ENCODE results near the gene ENKD1. TPM values are rescaled to one million over a fixed set of nuclear protein-coding genes. Genes with fewer than 3 reads are reported as not detected.
A peak's percentile ranks its signal among the peaks of the same experiment; 100 is the strongest.

ENKD1 gene
- total RNA-seq, 1 experiment from 2014 or later: 2.5 TPM

DNA sequence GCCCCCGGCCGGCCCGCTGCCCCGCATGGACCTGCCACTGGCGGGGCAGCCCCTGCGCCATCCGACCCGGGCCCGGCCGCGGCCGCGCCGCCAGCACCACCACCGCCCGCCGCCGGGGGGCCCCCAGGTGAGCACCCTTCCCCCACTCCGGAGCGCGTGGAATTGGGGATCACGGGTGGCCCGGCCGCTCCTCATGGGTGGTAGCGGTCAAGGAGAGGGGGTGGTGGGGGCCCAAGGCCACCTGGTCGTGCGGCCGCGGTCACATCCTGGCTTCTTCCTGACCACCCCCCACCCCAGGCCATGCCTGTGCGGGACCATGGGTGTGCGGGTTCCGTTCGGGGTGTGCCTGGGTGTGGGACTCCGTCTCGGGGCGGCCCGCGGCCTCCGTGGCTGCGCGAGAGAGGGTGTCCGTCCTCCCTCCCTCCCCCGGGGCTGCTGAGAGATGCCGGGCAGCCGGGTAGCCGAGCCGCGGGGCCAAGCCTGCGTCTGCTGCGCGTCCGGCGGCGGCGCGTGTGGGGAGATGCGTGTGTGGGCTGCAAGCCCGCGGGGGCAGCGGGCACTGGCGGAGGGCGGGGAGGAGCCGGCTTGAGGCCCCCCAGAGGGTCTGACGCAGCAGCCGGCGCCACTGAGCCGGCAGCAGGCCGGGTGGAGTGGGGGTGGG, 13.3 kb downstream of the ENKD1 start:
- Histone ChIP-seq H3K36me3 (no peaks in the 10 kb centered on the region), H3K4me1 (no peaks in the 10 kb centered on the region), H3K9me3 (replicated peaks) (no peaks in the 10 kb centered on the region), H3K27ac (no peak overlapping the region), H3K4me3 (peak overlapping the region; percentile 52), H3K27me3 (no peaks in the 10 kb centered on the region)
- DNase-seq: peak; percentile 26 to 33

DNA sequence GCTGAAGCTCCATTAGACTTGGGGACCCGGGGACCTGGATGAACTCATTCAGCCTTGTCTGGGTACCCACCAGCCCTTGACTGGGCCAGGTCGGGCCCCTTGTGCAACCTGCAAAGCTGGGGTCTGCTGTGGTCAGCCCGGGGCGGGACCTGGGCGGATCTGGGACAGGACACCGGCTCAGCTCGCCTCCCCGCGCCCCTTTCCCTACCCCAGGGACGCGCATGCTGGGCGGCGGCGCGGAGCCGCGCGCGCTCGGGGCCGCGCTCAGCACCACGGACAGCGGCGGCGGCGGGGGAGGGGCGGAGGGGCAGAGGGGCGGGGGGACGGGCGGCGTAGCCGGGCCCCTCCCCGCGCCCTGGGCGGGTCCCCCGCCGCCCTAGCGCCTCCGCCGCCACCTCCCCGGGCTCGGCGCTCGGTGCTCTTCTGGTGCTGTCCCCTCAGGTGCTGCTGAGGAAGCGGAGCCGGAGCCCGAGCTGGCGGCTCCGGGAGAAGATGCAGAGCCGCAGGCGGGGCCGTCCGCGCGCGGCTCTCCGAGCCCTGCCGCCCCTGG, 13.9 kb downstream of the ENKD1 start:
- Histone ChIP-seq H3K36me3 (no peaks in the 10 kb centered on the region), H3K27me3 (no peaks in the 10 kb centered on the region), H3K4me1 (no peaks in the 10 kb centered on the region), H3K27ac (no peak overlapping the region), H3K4me3 (peak overlapping the region; percentile 52), H3K9me3 (replicated peaks) (no peaks in the 10 kb centered on the region)
- DNase-seq: peak; percentile 27 to 50

DNA sequence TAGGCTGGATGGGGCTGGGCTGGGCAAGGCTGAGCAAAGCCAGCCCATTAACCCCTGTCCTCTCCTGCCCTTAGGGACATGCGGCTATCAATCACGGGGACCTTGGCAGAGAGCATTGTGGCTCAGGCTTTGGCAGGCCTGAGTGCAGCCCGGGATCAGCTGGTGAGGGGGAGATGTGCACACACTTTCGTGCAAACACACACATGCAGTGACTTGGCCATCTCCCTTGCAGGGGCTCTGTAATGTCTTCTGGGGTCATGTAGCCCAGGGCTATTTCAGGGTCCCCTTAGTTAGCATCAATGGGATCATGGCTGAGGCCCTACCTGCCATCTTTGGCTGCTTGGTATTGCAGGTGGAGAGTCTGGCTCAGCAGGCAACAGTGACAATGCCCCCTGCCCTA, 14.7 kb downstream of the ENKD1 start:
- no peak overlapping the region for H3K4me3 ChIP-seq
- no peak for DNase-seq
- no peaks in the 10 kb centered on the region for H3K36me3 ChIP-seq
- no peaks in the 10 kb centered on the region for H3K4me1 ChIP-seq
- H3K27ac ChIP-seq: no peak overlapping the region
- no peaks in the 10 kb centered on the region for H3K9me3 ChIP-seq (replicated peaks)
- H3K27me3 ChIP-seq: no peaks in the 10 kb centered on the region

- Histone ChIP-seq H3K27ac (no peak overlapping the region), H3K4me1 (no peaks in the 10 kb centered on the region), H3K9me3 (replicated peaks) (no peaks in the 10 kb centered on the region), H3K4me3 (no peak overlapping the region), H3K36me3 (no peaks in the 10 kb centered on the region), H3K27me3 (no peaks in the 10 kb centered on the region)
- DNase-seq: no peak
Observed at GRCh38 chr16:67651039-67651438, 15.5 kb downstream of the ENKD1 start.

DNA sequence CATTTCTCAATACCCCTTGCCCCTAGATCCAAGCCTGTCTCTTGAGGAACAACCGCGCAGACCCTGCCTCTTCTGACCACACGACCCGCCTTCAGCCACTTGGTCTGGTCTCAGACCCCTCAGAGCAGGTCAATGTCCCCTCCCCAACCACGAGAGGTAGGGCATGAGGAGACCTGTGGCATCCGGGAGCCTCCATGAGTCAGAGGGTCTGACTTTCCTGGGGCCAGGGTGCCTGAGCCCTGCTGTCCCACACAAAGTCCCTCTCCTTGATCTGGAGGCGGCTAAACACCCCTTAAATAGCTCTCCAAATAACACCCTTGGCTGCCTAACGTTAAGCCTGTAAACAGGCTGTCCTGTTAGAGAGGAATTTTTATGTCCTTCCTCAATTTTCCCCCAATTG, 16.5 kb downstream of the ENKD1 start:
- DNase-seq: no peak
- no peaks in the 10 kb centered on the region for H3K9me3 ChIP-seq (replicated peaks)
- no peaks in the 10 kb centered on the region for H3K4me1 ChIP-seq
- H3K4me3 ChIP-seq: no peak overlapping the region
- no peak overlapping the region for H3K27ac ChIP-seq
- H3K27me3 ChIP-seq: no peaks in the 10 kb centered on the region
- no peaks in the 10 kb centered on the region for H3K36me3 ChIP-seq

GRCh38 chr16:67649494-67649931, 17.0 kb downstream of the ENKD1 start:
- H3K9me3 ChIP-seq (replicated peaks): no peaks in the 10 kb centered on the region
- H3K27ac ChIP-seq: no peak overlapping the region
- DNase-seq: no peak
- no peaks in the 10 kb centered on the region for H3K27me3 ChIP-seq
- no peak overlapping the region for H3K4me3 ChIP-seq
- H3K4me1 ChIP-seq: no peaks in the 10 kb centered on the region
- H3K36me3 ChIP-seq: no peaks in the 10 kb centered on the region

DNA sequence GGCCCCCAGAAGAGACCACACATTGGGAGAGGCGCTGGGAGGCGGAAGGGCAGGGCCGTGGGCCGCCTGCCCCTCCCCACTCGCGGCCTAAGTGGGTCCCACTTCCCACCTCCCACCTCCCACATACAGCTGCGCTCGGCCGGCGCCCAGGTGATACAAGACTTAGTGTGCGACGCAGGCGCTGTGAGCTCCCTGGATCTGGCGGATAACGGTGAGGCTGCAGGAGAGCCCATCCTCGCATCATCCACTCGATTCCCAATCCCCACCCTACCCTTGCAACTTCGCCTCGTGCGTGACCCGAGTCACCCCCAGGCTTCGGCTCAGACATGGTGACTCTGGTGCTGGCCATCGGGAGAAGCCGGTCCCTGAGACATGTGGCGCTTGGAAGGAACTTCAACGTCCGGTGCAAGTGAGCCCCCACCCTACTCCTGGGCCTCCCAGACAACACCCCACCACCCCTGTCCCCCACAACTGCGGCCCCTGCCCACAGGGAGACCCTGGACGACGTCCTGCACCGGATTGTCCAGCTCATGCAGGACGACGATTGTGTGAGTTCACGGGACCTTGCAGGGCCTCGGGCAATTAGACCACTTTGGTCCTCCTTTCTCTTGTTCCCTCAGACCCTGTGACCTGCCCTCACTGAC, 17.7 kb downstream of the ENKD1 start:
- no peaks in the 10 kb centered on the region for H3K27me3 ChIP-seq
- no peaks in the 10 kb centered on the region for H3K36me3 ChIP-seq
- no peak overlapping the region for H3K4me3 ChIP-seq
- DNase-seq: no peak
- no peaks in the 10 kb centered on the region for H3K9me3 ChIP-seq (replicated peaks)
- no peaks in the 10 kb centered on the region for H3K4me1 ChIP-seq
- no peak overlapping the region for H3K27ac ChIP-seq

GRCh38 chr16:67648088-67648763, 18.3 kb downstream of the ENKD1 start:
- H3K27ac ChIP-seq: no peak overlapping the region
- no peaks in the 10 kb centered on the region for H3K36me3 ChIP-seq
- no peaks in the 10 kb centered on the region for H3K27me3 ChIP-seq
- DNase-seq: no peak
- H3K4me3 ChIP-seq: no peak overlapping the region
- H3K9me3 ChIP-seq (replicated peaks): no peaks in the 10 kb centered on the region
- H3K4me1 ChIP-seq: no peaks in the 10 kb centered on the region

DNA sequence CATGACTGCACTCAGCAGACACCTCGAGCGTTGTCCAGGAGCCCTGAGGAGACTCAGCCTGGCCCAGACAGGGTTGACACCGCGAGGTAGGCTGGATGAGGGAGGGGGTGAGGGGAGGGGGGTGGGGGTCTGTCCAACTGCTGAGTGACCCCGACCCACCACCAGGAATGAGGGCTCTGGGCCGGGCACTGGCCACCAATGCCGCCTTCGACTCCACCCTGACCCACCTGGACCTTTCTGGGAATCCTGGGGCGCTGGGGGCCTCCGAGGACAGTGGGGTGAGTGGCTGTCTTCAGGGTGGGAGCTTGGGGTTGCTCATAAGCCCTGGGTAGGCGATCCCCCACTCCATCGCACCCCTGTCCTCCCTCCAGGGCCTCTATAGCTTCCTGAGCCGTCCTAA, 18.9 kb downstream of the ENKD1 start:
- Histone ChIP-seq H3K27ac (no peak overlapping the region), H3K4me1 (no peaks in the 10 kb centered on the region), H3K36me3 (no peaks in the 10 kb centered on the region), H3K27me3 (no peaks in the 10 kb centered on the region), H3K9me3 (replicated peaks) (no peaks in the 10 kb centered on the region), H3K4me3 (no peak overlapping the region)
- DNase-seq: no peak

GRCh38 chr16:67647111-67647651, 19.4 kb downstream of the ENKD1 start:
- DNase-seq: no peak
- no peak overlapping the region for H3K4me3 ChIP-seq
- H3K4me1 ChIP-seq: no peaks in the 10 kb centered on the region
- no peak overlapping the region for H3K27ac ChIP-seq
- H3K27me3 ChIP-seq: no peaks in the 10 kb centered on the region
- H3K36me3 ChIP-seq: no peaks in the 10 kb centered on the region
- H3K9me3 ChIP-seq (replicated peaks): no peaks in the 10 kb centered on the region

- H3K9me3 ChIP-seq (replicated peaks): no peaks in the 10 kb centered on the region
- no peak overlapping the region for H3K27ac ChIP-seq
- H3K27me3 ChIP-seq: no peaks in the 10 kb centered on the region
- DNase-seq: no peak
- H3K36me3 ChIP-seq: no peaks in the 10 kb centered on the region
- H3K4me3 ChIP-seq: no peak overlapping the region
- no peaks in the 10 kb centered on the region for H3K4me1 ChIP-seq
Observed at GRCh38 chr16:67645397-67646121, 21.0 kb downstream of the ENKD1 start.

- DNase-seq: no peak
- Histone ChIP-seq H3K27ac (no peak overlapping the region), H3K36me3 (peaks cover 1% of the 10 kb centered on the region; the same call in 1 of the 2 replicates), H3K4me1 (no peaks in the 10 kb centered on the region), H3K9me3 (replicated peaks) (no peaks in the 10 kb centered on the region), H3K27me3 (no peaks in the 10 kb centered on the region), H3K4me3 (no peak overlapping the region)
Observed at GRCh38 chr16:67644038-67644437, 22.5 kb downstream of the ENKD1 start.

- Histone ChIP-seq H3K27ac (no peak overlapping the region), H3K9me3 (replicated peaks) (no peaks in the 10 kb centered on the region), H3K4me1 (no peaks in the 10 kb centered on the region), H3K36me3 (peaks cover 8% of the 10 kb centered on the region; the same call in 1 of the 2 replicates), H3K27me3 (no peaks in the 10 kb centered on the region), H3K4me3 (no peak overlapping the region)
- no peak for DNase-seq
Observed at GRCh38 chr16:67641779-67642708, 24.5 kb downstream of the ENKD1 start.

DNA sequence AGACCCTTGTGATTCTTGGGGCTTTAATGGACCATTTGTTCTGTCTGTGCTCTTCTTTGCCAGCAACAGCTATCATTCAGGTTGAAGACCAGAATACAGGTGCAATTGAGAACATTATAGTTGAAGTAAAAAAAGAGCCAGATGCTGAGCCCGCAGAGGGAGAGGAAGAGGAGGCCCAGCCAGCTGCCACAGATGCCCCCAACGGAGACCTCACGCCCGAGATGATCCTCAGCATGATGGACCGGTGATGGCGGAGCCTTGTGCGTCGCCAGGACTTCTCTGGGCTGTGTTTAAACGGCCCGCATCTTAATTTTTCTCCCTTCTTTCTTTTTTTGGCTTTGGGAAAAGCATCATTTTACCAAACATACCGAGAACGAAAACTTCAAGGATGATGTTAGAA, 28.9 kb downstream of the ENKD1 start:
- H3K27me3 ChIP-seq: no peaks in the 10 kb centered on the region
- H3K27ac ChIP-seq: no peak overlapping the region
- no peak overlapping the region for H3K4me3 ChIP-seq
- H3K36me3 ChIP-seq: peaks cover 20% of the 10 kb centered on the region
- H3K4me1 ChIP-seq: no peaks in the 10 kb centered on the region
- no peak for DNase-seq
- H3K9me3 ChIP-seq (replicated peaks): no peaks in the 10 kb centered on the region
